ENCODE measurements around the gene EMCN. TPM values are rescaled to one million over a fixed set of nuclear protein-coding genes. Genes with fewer than 3 reads are reported as not detected.

EMCN gene
- total RNA-seq, 1 experiment from 2014 or later: not detected

DNA sequence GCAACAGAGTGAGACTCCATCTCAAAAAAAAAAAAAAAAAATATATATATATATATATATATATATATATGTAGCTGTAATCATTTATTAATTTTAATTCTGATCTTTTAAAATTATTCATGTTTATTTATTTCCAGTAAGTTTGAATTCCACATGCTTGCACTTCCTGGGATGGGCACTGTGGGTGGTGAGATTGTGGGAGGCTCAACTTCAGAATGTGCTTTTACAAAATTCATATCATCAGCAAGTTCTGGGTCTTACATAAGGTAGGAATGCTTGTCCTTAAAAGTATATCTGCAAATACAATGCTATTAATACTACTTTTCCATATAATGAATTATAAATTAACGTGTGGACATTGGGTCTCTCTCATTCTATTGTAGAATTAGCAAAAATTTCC is 156.5 kb downstream of the EMCN start:
- Histone ChIP-seq H3K4me2 (ENCODE audit: low read length) (no peak overlapping the region), H3K36me3 (ENCODE audit: control insufficient read depth in 1 of 2, insufficient read depth in 2 of 2, low read length in 2 of 2) (no peaks in the 10 kb centered on the region), H3K27me3 (ENCODE audit: insufficient read depth, low read length) (no peaks in the 10 kb centered on the region), H3K9me3 (ENCODE audit: control insufficient read depth in 1 of 2, insufficient read depth in 1 of 2, low read depth in 1 of 2, low read length in 2 of 2) (no peaks in the 10 kb centered on the region), H3K9ac (ENCODE audit: low read length) (no peak overlapping the region), H2AFZ (ENCODE audit: low read depth, low read length, poor library complexity, severe bottlenecking) (no peak overlapping the region), H4K20me1 (ENCODE audit: insufficient read depth) (no peaks in the 10 kb centered on the region), H3K79me2 (ENCODE audit: insufficient read depth, low read length) (no peaks in the 10 kb centered on the region), H3K4me1 (ENCODE audit: control insufficient read depth in 1 of 2, insufficient read depth in 2 of 2, low read length in 2 of 2) (no peaks in the 10 kb centered on the region), H3K27ac (ENCODE audit: low read depth, low read length) (no peak overlapping the region), H3K4me3 (replicated peaks in 1 of 2; ENCODE audit: low read depth in 1 of 2, low read length in 2 of 2) (no peak overlapping the region), H3K9me2 (ENCODE audit: insufficient read depth) (no peaks in the 10 kb centered on the region)
- CTCF ChIA-PET: interaction anchor here (1.0 kb wide), 1 partner anchor 11 kb away, joined by 4 read pairs; no protein-coding TSS in a partner anchor
- no TSS peak for BruUV-seq (replicated peaks)
- RAD21 ChIA-PET (ENCODE audit: low non-redundant PET in 1 of 2, low total read pairs in 2 of 2, uncharacterized antibody in 2 of 2, unreplicated experiment in 2 of 2): no interaction called here
- POLR2A ChIA-PET: no interaction called here
- ATAC-seq: no peak
- intact Hi-C loops (cut with micrococcal nuclease): no loop called here
- DNase-seq (ENCODE audit: low read depth, low spot score): no peak
- no peak for TF ChIP-seq TCF7L2 (IDR thresholded peaks at IDR 0.05; ENCODE audit: borderline replicate concordance, extremely low read depth, insufficient read depth, insufficient read length)
- TF ChIP-seq POLR2AphosphoS5 (IDR thresholded peaks at IDR 0.05; ENCODE audit: low read depth, low read length): no peak
- TF ChIP-seq, protein P1, sequence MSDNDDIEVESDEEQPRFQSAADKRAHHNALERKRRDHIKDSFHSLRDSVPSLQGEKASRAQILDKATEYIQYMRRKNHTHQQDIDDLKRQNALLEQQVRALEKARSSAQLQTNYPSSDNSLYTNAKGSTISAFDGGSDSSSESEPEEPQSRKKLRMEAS (IDR thresholded peaks at IDR 0.05): no peak
- no peak for TF ChIP-seq SRF (IDR thresholded peaks at IDR 0.05; ENCODE audit: low read depth)
- TF ChIP-seq, protein P2, sequence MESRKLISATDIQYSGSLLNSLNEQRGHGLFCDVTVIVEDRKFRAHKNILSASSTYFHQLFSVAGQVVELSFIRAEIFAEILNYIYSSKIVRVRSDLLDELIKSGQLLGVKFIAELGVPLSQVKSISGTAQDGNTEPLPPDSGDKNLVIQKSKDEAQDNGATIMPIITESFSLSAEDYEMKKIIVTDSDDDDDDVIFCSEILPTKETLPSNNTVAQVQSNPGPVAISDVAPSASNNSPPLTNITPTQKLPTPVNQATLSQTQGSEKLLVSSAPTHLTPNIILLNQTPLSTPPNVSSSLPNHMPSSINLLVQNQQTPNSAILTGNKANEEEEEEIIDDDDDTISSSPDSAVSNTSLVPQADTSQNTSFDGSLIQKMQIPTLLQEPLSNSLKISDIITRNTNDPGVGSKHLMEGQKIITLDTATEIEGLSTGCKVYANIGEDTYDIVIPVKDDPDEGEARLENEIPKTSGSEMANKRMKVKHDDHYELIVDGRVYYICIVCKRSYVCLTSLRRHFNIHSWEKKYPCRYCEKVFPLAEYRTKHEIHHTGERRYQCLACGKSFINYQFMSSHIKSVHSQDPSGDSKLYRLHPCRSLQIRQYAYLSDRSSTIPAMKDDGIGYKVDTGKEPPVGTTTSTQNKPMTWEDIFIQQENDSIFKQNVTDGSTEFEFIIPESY (IDR thresholded peaks at IDR 0.05; ENCODE audit: extremely low read depth, insufficient replicate concordance, low read length): no peak
- TF ChIP-seq, protein P3, sequence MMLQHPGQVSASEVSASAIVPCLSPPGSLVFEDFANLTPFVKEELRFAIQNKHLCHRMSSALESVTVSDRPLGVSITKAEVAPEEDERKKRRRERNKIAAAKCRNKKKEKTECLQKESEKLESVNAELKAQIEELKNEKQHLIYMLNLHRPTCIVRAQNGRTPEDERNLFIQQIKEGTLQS (IDR thresholded peaks at IDR 0.05): no peak
- no peak for TF ChIP-seq JUND (IDR thresholded peaks at IDR 0.05)
- TF ChIP-seq RAD21 (IDR thresholded peaks at IDR 0.05; ENCODE audit: low read depth): no peak
- TF ChIP-seq POLR2A (IDR thresholded peaks at IDR 0.05; ENCODE audit: borderline replicate concordance, extremely low read depth, insufficient read depth, insufficient read length): no peak
- no peak for TF ChIP-seq YY1 (IDR thresholded peaks at IDR 0.05; ENCODE audit: extremely low read depth, insufficient replicate concordance, low read depth, low read length)
- TF ChIP-seq FOSL1 (IDR thresholded peaks at IDR 0.05; ENCODE audit: low read depth): no peak
- TF ChIP-seq SIN3A (IDR thresholded peaks at IDR 0.05; ENCODE audit: low read depth): no peak
- TF ChIP-seq EGR1 (IDR thresholded peaks at IDR 0.05; ENCODE audit: low read depth): no peak
- TF ChIP-seq EZH2phosphoT487 (IDR thresholded peaks at IDR 0.05; ENCODE audit: borderline replicate concordance): no peak
- TF ChIP-seq CEBPB (IDR thresholded peaks at IDR 0.05; ENCODE audit: low read depth): no peak
- TF ChIP-seq, protein P4, sequence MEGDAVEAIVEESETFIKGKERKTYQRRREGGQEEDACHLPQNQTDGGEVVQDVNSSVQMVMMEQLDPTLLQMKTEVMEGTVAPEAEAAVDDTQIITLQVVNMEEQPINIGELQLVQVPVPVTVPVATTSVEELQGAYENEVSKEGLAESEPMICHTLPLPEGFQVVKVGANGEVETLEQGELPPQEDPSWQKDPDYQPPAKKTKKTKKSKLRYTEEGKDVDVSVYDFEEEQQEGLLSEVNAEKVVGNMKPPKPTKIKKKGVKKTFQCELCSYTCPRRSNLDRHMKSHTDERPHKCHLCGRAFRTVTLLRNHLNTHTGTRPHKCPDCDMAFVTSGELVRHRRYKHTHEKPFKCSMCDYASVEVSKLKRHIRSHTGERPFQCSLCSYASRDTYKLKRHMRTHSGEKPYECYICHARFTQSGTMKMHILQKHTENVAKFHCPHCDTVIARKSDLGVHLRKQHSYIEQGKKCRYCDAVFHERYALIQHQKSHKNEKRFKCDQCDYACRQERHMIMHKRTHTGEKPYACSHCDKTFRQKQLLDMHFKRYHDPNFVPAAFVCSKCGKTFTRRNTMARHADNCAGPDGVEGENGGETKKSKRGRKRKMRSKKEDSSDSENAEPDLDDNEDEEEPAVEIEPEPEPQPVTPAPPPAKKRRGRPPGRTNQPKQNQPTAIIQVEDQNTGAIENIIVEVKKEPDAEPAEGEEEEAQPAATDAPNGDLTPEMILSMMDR (IDR thresholded peaks at IDR 0.05 in 2 of 3, conservative IDR thresholded peaks at IDR 0.05 in 1 of 3; ENCODE audit: borderline replicate concordance in 1 of 3, insufficient read depth in 1 of 3, low read depth in 2 of 3, low read length in 2 of 3): no peak

Data from HCT116 (cell line).